Parathyroid adenoma (tissue), 2 donors: Measurements from ENCODE around the gene TNK2.
"Not testable (repeated sequence)": the region's sequence is repeated elsewhere in the genome, so short reads cannot be mapped to it uniquely, and the experiment has no call there.

ENCODE experiments used
- H2AFZ ChIP-seq: fragments of 300-600 bp; sonication (generic); one replicate; pipeline ENCODE4 v1.7.0; 2017; ENCODE audit warnings: antibody characterized with exemption, mild to moderate bottlenecking
- H3K27ac ChIP-seq: fragments of 300-600 bp; sonication (generic); one replicate; pipeline ENCODE4 v1.7.0; 2017
- H3K27me3 ChIP-seq: fragments of 300-600 bp; sonication (generic); one replicate; pipeline ENCODE4 v1.7.0; 2017; ENCODE audit warnings: low read length; ENCODE audit not compliant: control insufficient read depth, insufficient read depth
- H3K36me3 ChIP-seq: fragments of 300-600 bp; sonication (generic); one replicate; pipeline ENCODE4 v1.7.0; 2017; ENCODE audit warnings: low read length; ENCODE audit not compliant: control insufficient read depth, insufficient read depth
- H3K4me1 ChIP-seq: fragments of 300-600 bp; sonication (generic); one replicate; pipeline ENCODE4 v1.7.0; 2017; ENCODE audit warnings: control low read depth
- H3K4me2 ChIP-seq: fragments of 300-600 bp; sonication (generic); one replicate; pipeline ENCODE4 v1.7.0; 2017; ENCODE audit warnings: low read length
- H3K4me3 ChIP-seq: fragments of 300-600 bp; sonication (generic); one replicate; pipeline ENCODE4 v1.7.0; 2017; ENCODE audit warnings: low read depth, low read length
- H3K79me2 ChIP-seq: fragments of 300-600 bp; sonication (generic); one replicate; pipeline ENCODE4 v1.7.0; 2017; ENCODE audit warnings: control low read depth
- H3K9ac ChIP-seq: fragments of 300-600 bp; sonication (generic); one replicate; pipeline ENCODE4 v1.7.0; 2017; ENCODE audit warnings: mild to moderate bottlenecking
- H3K9me3 ChIP-seq: fragments of 300-600 bp; sonication (generic); one replicate; pipeline ENCODE4 v1.7.0; 2017; ENCODE audit warnings: low read length; ENCODE audit not compliant: control insufficient read depth
- TF ChIP-seq, protein P1 (sequence below): fragments of 300-600 bp; sonication (generic); IDR thresholded peaks from one replicate; pipeline ENCODE4 v1.7.0; 2017; ENCODE audit warnings: antibody characterized with exemption, mild to moderate bottlenecking
- donor health status: primary hyperparathyroidism.

The TNK2 gene

DNA sequence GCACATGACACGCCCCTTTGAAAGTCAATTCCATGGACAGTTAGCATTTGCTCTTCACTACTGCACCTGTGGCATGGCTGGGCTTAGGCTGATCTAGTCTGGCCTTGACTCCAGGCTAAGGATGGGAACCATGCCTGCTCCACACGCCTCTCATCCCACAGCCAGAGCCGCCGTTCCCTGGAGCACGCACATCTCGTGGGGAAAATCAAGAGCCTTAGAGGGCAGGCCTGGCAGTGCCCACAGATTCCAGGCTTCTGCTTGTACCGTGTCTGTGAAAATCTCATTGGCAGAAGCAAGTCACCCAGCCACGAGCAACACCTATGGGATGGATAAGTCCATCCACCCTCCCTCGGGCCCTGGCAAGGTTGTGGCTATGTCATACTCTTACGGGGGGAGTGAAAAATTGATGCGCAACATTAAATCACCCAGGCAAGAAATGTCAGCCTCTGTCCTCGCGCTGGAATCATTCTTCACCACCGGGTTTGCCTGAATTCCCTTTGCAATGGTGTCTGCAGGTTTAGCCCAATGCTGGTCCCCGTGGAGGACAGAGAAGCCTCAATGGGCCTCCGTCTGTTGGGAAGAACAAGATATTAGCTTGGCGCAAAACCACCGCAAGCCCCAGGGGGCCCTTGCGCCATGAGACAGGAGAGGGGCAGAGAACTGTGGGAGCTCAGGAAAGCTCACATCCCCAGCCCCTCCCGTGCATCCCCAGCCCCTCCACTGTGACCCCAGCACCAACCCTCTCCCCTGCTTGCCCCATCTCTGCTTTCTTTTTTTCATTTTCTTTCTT, 38.8 kb upstream of the TNK2 start:
- not testable (repeated sequence) for H3K27me3 ChIP-seq, H3K79me2 ChIP-seq, H3K4me2 ChIP-seq, H3K27ac ChIP-seq, H2AFZ ChIP-seq, H3K9me3 ChIP-seq, H3K4me3 ChIP-seq, H3K9ac ChIP-seq, H3K36me3 ChIP-seq, H3K4me1 ChIP-seq

DNA sequence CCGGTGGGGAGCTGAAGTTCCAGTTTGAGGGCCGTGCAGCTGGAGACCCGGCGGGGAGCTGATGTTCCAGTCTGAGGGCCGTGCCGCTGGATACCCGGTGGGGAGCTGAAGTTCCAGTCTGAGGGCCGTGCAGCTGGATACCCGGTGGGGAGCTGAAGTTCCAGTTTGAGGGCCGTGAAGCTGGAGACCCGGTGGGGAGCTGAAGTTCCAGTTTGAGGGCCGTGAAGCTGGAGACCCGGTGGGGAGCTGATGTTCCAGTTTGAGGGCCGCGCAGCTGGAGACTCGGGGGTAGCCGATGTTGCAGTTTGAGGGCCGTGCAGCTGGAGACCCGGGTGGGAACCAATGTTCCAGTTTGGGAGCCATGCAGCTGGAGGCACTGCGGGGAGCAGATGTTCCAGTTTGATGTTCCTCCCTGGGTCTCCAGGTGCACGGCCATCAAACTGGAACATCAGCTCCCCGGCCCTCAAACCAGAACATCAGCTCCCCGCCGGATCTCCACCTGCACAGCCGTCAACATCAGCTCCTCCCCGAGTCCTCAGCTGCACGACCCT, 33.0 kb upstream of the TNK2 start:
- not testable (repeated sequence) for H3K9ac ChIP-seq, H2AFZ ChIP-seq, H3K4me3 ChIP-seq, H3K27me3 ChIP-seq, H3K4me2 ChIP-seq, H3K4me1 ChIP-seq, H3K36me3 ChIP-seq, H3K79me2 ChIP-seq, H3K9me3 ChIP-seq, H3K27ac ChIP-seq

DNA sequence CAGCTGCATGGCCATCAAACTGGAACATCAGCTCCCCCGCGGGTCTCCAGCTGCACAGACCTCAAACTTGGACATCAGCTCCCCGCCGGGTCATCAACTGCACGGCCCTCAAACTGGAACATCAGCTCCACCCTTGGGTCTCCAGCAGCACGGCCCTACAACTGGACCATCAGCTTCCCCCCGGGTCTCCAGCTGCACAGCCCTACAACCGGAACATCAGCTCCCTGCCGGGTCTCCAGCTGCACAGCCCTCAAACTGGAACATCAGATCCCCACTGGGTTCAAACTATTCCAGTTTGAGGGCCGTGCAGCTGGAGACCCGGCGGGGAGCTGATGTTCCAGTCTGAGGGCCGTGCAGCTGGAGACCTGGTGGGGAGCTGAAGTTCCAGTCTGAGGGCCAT, 32.5 kb upstream of the TNK2 start:
- H3K4me3 ChIP-seq, H3K9me3 ChIP-seq, H3K4me2 ChIP-seq, H3K79me2 ChIP-seq, H3K27me3 ChIP-seq, H3K36me3 ChIP-seq, H2AFZ ChIP-seq, H3K27ac ChIP-seq, H3K4me1 ChIP-seq, H3K9ac ChIP-seq: not testable (repeated sequence)

DNA sequence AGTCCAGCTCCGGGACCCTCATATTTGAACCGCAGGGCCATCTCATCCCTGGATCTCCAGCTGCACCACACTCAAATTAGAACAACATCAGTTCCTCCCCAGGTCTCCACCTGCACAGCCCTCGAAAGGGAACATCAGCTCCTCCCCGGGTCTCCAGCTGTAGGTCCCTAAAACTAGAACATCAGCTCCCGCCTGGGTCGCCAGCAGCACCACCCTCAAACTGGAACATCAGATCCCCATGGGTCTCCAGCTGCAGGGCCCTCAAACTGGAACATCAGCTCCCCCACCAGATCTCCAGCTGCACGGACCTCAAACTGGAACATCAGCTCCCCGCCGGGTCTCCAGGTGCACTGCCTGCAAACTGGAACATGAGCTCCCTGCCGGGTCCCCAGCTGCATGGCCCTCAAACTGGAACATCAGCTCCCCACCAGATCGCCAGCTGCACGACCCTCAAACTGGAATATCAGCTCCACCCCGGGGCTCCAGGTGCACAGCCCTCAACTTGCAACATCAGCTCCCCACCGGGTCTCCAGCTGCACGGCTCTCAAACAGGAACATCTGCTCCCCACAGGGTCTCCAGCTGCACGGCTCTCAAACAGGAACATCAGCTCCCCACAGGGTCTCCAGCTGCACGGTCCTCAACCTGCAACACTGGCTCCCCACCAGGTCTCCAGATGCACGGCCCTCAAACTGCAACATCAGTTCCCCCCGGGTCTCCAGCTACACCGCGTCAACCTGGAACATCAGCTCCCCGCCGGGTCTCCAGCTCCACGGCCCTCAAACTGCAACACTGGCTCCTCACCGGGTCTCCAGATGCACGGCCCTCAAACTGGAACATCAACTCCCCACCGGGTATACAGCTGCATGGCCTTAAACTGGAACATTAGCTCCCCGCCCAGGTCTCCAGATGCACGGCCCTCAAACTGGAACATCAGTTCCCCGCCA, 31.4 kb upstream of the TNK2 start:
- H3K27ac ChIP-seq, H3K27me3 ChIP-seq, H3K79me2 ChIP-seq, H2AFZ ChIP-seq, H3K36me3 ChIP-seq, H3K4me2 ChIP-seq, H3K4me1 ChIP-seq, H3K9ac ChIP-seq, H3K9me3 ChIP-seq, H3K4me3 ChIP-seq: not testable (repeated sequence)

DNA sequence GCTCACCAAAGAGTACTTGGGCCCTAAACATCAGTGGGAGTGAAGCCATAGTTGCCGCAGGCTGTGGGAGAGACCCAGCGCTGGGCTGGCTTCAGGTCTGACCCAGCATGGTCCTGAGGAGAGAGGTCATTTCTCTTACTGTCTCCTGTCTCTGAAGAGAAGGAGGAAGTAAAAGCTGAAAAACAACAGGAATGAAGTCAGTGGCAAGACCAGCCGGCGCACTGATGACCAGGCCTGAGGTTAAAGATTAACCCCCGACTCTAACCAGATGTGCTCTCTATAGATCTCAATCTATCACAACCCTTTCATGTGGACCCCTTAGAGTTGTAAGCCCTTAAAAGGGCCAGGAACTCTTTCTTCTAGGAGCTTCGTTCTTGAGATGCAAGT, 24.7 kb upstream of the TNK2 start:
- H3K79me2 ChIP-seq, H3K27ac ChIP-seq, H3K4me3 ChIP-seq, H2AFZ ChIP-seq, H3K36me3 ChIP-seq, H3K4me1 ChIP-seq, H3K4me2 ChIP-seq, H3K9ac ChIP-seq, H3K9me3 ChIP-seq, H3K27me3 ChIP-seq: not testable (repeated sequence)

DNA sequence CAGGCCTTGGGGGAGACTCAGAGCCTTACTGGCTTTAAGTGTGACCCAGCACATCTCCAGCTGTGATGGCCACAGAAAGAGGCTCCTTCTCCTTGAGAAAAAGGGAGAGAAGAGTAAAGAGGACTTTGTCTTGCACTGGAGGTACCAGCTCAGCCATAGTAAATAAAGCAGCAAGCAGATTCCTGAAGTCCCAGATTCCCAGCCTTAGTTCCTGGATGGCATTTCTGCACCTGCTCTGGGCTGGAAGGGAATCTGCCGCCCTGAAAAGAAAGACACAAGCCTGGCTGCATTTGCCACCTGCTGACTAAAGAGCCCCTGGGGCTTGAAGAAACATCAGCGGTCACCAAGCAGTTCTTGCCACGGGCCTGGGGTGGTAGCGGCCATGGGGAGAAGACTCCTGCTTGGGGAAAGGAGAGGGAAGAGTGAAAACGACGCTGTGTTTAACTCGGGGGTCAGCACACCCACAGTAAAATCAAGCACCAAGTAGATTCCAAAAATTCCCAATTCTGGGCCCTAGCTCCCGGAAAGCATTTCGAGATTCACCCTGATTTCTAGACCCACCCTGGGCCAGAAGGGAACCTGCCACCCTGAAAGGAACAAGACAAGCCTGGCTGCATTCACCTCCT, 24.2 kb upstream of the TNK2 start:
- H3K4me3 ChIP-seq, result no peak overlapping the region
- no peak overlapping the region for H3K9ac ChIP-seq
- no peaks in the 10 kb centered on the region for H3K36me3 ChIP-seq
- no peaks in the 10 kb centered on the region for H3K4me1 ChIP-seq
- H3K4me2 ChIP-seq, result no peak overlapping the region
- H3K9me3 ChIP-seq, result no peaks in the 10 kb centered on the region
- no peak overlapping the region for H3K27ac ChIP-seq
- no peak overlapping the region for H2AFZ ChIP-seq
- H3K27me3 ChIP-seq, result no peaks in the 10 kb centered on the region
- TF ChIP-seq, protein P1, sequence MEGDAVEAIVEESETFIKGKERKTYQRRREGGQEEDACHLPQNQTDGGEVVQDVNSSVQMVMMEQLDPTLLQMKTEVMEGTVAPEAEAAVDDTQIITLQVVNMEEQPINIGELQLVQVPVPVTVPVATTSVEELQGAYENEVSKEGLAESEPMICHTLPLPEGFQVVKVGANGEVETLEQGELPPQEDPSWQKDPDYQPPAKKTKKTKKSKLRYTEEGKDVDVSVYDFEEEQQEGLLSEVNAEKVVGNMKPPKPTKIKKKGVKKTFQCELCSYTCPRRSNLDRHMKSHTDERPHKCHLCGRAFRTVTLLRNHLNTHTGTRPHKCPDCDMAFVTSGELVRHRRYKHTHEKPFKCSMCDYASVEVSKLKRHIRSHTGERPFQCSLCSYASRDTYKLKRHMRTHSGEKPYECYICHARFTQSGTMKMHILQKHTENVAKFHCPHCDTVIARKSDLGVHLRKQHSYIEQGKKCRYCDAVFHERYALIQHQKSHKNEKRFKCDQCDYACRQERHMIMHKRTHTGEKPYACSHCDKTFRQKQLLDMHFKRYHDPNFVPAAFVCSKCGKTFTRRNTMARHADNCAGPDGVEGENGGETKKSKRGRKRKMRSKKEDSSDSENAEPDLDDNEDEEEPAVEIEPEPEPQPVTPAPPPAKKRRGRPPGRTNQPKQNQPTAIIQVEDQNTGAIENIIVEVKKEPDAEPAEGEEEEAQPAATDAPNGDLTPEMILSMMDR, result no peak
- H3K79me2 ChIP-seq, result no peaks in the 10 kb centered on the region
